HepG2 (cell line): ENCODE results near the gene HCRT. TPM values are rescaled to one million over a fixed set of nuclear protein-coding genes. Genes with fewer than 3 reads are reported as not detected.

Experiments used
- ATAC-seq: fragments of 200-7000 bp; cut with Tn5 transposase; 3 replicates; pipeline ENCODE4 v1.9.1; 2020; ENCODE audit warnings: mild to moderate bottlenecking, moderate library complexity
- BruUV-seq: library from RNA; stranded (reverse); fragments of 400-500 nt; replicated peaks from 2 replicates; lab custom pipeline; 2021; lab: Mats Ljungman, UMichigan
- CTCF ChIA-PET: fragments of 300-600 bp; formaldehyde crosslinking; extraction: SDS; loops from one replicate; lab custom pipeline; 2021; ENCODE audit warnings: low total read pairs, inconsistent platforms, low intra/inter-chr PET ratio; lab: Yijun Ruan, JAX
- POLR2A ChIA-PET: fragments of 350-600 bp; sonication (Branson Sonifier 250); formaldehyde crosslinking; loops from one replicate; lab custom pipeline; 2020; ENCODE audit warnings: antibody characterized with exemption, inconsistent platforms; lab: Yijun Ruan, JAX
- DNase-seq: peaks from one replicate; pipeline ENCODE4 v3.0.0-alpha.2; 2015; ENCODE audit warnings: low spot score
- FAIRE-seq: peaks from 3 replicates; lab custom pipeline; 2011; peaks lifted over from hg19 to GRCh38; lab: Jason Lieb, UNC
- H2AFZ ChIP-seq: one replicate; pipeline ENCODE4 v1.6.1; 2011; ENCODE audit warnings: low read length, inconsistent platforms
- H3K27ac ChIP-seq: fragments of 300-600 bp; 3 replicates; pipeline ENCODE4 v1.8.0; 2011; ENCODE audit warnings: mixed run types, mild to moderate bottlenecking, mixed read lengths, low read length, inconsistent platforms; ENCODE audit not compliant: insufficient read depth; ENCODE audit errors: extremely low read length
- H3K27me3 ChIP-seq, 2 experiments: fragments of 200-600 bp in 1 of 2; 2 replicates in 1 of 2; 3 replicates in 1 of 2; pipeline versions ENCODE4 v1.6.0 to v1.8.0; 2011; ENCODE audit warnings: low read length in 2 of 2, mild to moderate bottlenecking in 2 of 2, moderate library complexity in 2 of 2, inconsistent platforms in 1 of 2; ENCODE audit not compliant: insufficient read depth in 2 of 2, control insufficient read depth in 1 of 2
- H3K36me3 ChIP-seq, 2 experiments: fragments of 200-600 bp in 1 of 2; replicated peaks in 1 of 2; 2 replicates in 1 of 2; 3 replicates in 1 of 2; pipeline versions ENCODE4 v1.5.1 to v1.8.0; 2011; ENCODE audit warnings: low read length in 2 of 2, inconsistent platforms in 1 of 2; ENCODE audit not compliant: insufficient read depth in 2 of 2, control insufficient read depth in 1 of 2
- H3K4me1 ChIP-seq: 2 replicates; pipeline ENCODE4 v1.5.1; 2012; ENCODE audit warnings: low read length, inconsistent platforms; ENCODE audit not compliant: insufficient read depth
- H3K4me2 ChIP-seq: 2 replicates; pipeline ENCODE4 v1.6.0; 2011; ENCODE audit warnings: low read depth, low read length, inconsistent platforms
- H3K4me3 ChIP-seq, 3 experiments: fragments of 200-600 bp in 1 of 3; sonication (generic), shearing (Covaris generic) in 1 of 3; replicated peaks in 1 of 3; 2 replicates each; pipeline ENCODE4 v1.5.1; 2011 to 2016; ENCODE audit warnings: low read length in 3 of 3, inconsistent platforms in 2 of 3, low read depth in 2 of 3, mild to moderate bottlenecking in 2 of 3, control low read depth in 1 of 3, mixed read lengths in 1 of 3; ENCODE audit not compliant: insufficient read depth in 1 of 3
- H3K79me2 ChIP-seq: one replicate; pipeline ENCODE4 v1.6.1; 2011; ENCODE audit warnings: low read length, inconsistent platforms; ENCODE audit not compliant: insufficient read depth
- H3K9ac ChIP-seq: 2 replicates; pipeline ENCODE4 v1.6.0; 2011; ENCODE audit warnings: mild to moderate bottlenecking, low read depth, low read length, inconsistent platforms; ENCODE audit not compliant: insufficient read depth
- H3K9me3 ChIP-seq: 2 replicates; pipeline ENCODE4 v1.5.1; 2012; ENCODE audit warnings: mild to moderate bottlenecking, low read length
- H4K20me1 ChIP-seq: 2 replicates; pipeline ENCODE4 v1.6.0; 2011; ENCODE audit warnings: inconsistent platforms, mild to moderate bottlenecking, low read length, moderate library complexity; ENCODE audit not compliant: insufficient read depth
- ARHGAP35 ChIP-seq: sonication (generic); formaldehyde crosslinking; IDR thresholded peaks from 2 replicates; pipeline ENCODE4 v1.9.0; 2022; ENCODE audit warnings: mild to moderate bottlenecking, inconsistent platforms, moderate library complexity, missing genetic modification reagents, borderline replicate concordance
- ATF7 ChIP-seq, 2 experiments: fragments of 450-650 bp in 1 of 2; sonication (generic) in 1 of 2; formaldehyde crosslinking in 1 of 2; IDR thresholded peaks; 2 replicates each; pipeline versions ENCODE4 v1.4.0 to v1.6.1; 2016 to 2020; ENCODE audit warnings: antibody characterized with exemption in 1 of 2, mild to moderate bottlenecking in 1 of 2, missing genetic modification reagents in 1 of 2
- CREB1 ChIP-seq, 2 experiments: fragments of 450-650 bp in 1 of 2; IDR thresholded peaks; 2 replicates each; pipeline ENCODE4 v1.6.1; 2016 to 2017; ENCODE audit warnings: control low read depth in 1 of 2, mild to moderate bottlenecking in 1 of 2, missing compliant biosample characterization in 1 of 2, missing genetic modification characterization in 1 of 2
- HNRNPLL ChIP-seq: fragments of 200-400 bp; formaldehyde crosslinking; IDR thresholded peaks from 2 replicates; pipeline ENCODE4 v1.6.1; 2017; ENCODE audit warnings: mild to moderate bottlenecking, low read depth, low read length; ENCODE audit not compliant: poor library complexity, severe bottlenecking
- NKX3-1 ChIP-seq: sonication (generic); formaldehyde crosslinking; IDR thresholded peaks from 2 replicates; pipeline ENCODE4 v1.5.0; 2020; ENCODE audit warnings: missing genetic modification reagents
- NR3C1 ChIP-seq: sonication (generic); formaldehyde crosslinking; IDR thresholded peaks from 2 replicates; pipeline ENCODE4 v1.4.0; 2020; ENCODE audit warnings: missing genetic modification reagents
- TEF ChIP-seq: sonication (generic); formaldehyde crosslinking; IDR thresholded peaks from 2 replicates; pipeline ENCODE4 v1.5.0; 2020; ENCODE audit warnings: missing genetic modification reagents
- ZNF253 ChIP-seq: sonication (generic); formaldehyde crosslinking; IDR thresholded peaks from 2 replicates; pipeline ENCODE4 v1.8.0; 2022; ENCODE audit warnings: mild to moderate bottlenecking, missing genetic modification reagents, borderline replicate concordance
- ZNF513 ChIP-seq: sonication (generic); formaldehyde crosslinking; conservative IDR thresholded peaks from 2 replicates; pipeline ENCODE4 v1.5.0; 2020; ENCODE audit warnings: missing genetic modification reagents
- WGBS: methylation state at CpG from one replicate; pipeline ENCODE4 v1.1.6; 2017; ENCODE audit warnings: low lambda C conversion rate; 5-methylcytosine and 5-hydroxymethylcytosine counted together
- in situ Hi-C: cut with HindIII; loops from 2 replicates; pipeline ENCODE4 v1.10.0; 2017; ENCODE audit warnings: low pct_unique_long_range_greater_than_20kb; ENCODE audit not compliant: extremely low pct_ligation_motif_present
- intact Hi-C: fragments of 100-400 bp; cut with micrococcal nuclease; formaldehyde crosslinking; loops from one replicate; pipeline ENCODE4 v1.10.0; 2022; ENCODE audit not compliant: unreplicated experiment
- polyA plus RNA-seq, 8 experiments: library from polyadenylated mRNA; depleted of rRNA in 3 of 8; stranded (reverse) in 7 of 8; unstranded in 1 of 8; fragments of >200 nt; fragmentation: Illumina TruSeq in 4 of 8; extraction: Trizol in 4 of 8; gene quantifications; 2 replicates each; pipeline versions ENCODE4 v1.2.1 to v1.2.3, GENCODE V29; 2011 to 2016; ENCODE audit warnings: low read depth in 4 of 8, missing spikeins in 1 of 8, mixed read lengths in 1 of 8; ENCODE audit not compliant: insufficient read depth in 1 of 8
- total RNA-seq, 5 experiments: library from RNA; depleted of rRNA; stranded (reverse); fragments of >200 nt; fragmentation: Illumina TruSeq; extraction: Trizol; gene quantifications; 2 replicates each; pipeline ENCODE4 v1.2.3, GENCODE V29; 2016; ENCODE audit warnings: low read depth in 1 of 5
- TF ChIP-seq, protein P1 (sequence below): sonication (generic); formaldehyde crosslinking; IDR thresholded peaks from 2 replicates; pipeline ENCODE4 v1.9.0; 2022; ENCODE audit warnings: missing genetic modification reagents, mild to moderate bottlenecking, borderline replicate concordance

The HCRT gene
- total and polyA plus RNA-seq, 2 of the 13 experiments (the other 11 are each of a cell fraction or from before 2014, with no cell fraction given), result not detected

- TF ChIP-seq, protein P1, sequence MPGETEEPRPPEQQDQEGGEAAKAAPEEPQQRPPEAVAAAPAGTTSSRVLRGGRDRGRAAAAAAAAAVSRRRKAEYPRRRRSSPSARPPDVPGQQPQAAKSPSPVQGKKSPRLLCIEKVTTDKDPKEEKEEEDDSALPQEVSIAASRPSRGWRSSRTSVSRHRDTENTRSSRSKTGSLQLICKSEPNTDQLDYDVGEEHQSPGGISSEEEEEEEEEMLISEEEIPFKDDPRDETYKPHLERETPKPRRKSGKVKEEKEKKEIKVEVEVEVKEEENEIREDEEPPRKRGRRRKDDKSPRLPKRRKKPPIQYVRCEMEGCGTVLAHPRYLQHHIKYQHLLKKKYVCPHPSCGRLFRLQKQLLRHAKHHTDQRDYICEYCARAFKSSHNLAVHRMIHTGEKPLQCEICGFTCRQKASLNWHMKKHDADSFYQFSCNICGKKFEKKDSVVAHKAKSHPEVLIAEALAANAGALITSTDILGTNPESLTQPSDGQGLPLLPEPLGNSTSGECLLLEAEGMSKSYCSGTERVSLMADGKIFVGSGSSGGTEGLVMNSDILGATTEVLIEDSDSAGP (CRISPR knock-in tag), result no peak
- no peak for TF ChIP-seq NR3C1
- peak; percentile 27 for TF ChIP-seq HNRNPLL
- 0 out of 2 replicates have a peak, but pooled peaks have one; percentile 33 for TF ChIP-seq ARHGAP35 (CRISPR knock-in tag)
- no peak for TF ChIP-seq ZNF253 (CRISPR knock-in tag)
- TF ChIP-seq NKX3-1 (CRISPR knock-in tag), result no peak
- TF ChIP-seq TEF, result no peak
These were observed 6.4 kb downstream of the HCRT start (continued) for GRCh38 chr17:42178817-42179216.

DNA sequence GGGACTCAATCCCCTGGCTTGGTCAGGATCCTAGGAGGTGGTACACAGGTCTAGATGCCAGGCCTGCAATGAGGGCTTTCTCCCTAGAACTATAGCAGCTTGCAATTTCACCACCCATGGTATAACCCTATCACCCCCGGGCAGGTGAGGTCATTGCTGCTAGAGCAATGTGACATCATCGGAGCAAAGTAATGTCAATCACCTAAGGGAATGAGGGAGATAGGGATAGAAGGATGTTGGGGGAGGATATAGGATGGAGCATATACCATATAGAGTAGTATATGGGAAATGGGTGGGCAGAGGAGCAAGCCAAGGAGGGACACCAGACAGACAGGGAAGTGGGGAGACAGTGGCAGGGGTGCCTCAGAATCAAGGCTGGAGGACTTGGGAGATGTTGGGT lies 7.6 kb downstream of the HCRT start:
- no peak for FAIRE-seq
- intact Hi-C loops, result no loop called here
- no peak for DNase-seq
- peak; percentile 69 for TF ChIP-seq ATF7 (IDR thresholded peaks at IDR 0.05)
- no peak for TF ChIP-seq ATF7 (CRISPR knock-in tag; IDR thresholded peaks at IDR 0.05)
- no peak for TF ChIP-seq ZNF513 (CRISPR knock-in tag)
- TF ChIP-seq CREB1 (IDR thresholded peaks at IDR 0.05), result peak; percentile 67
- no peak for TF ChIP-seq CREB1 (CRISPR knock-in tag; IDR thresholded peaks at IDR 0.05)
- peaks cover 39% of the 10 kb centered on the region for H3K4me1 ChIP-seq
- CTCF ChIA-PET, result no interaction called here
- ATAC-seq, result no peak
- in situ Hi-C loops, result no loop called here
- POLR2A ChIA-PET, result interaction anchor here (1.4 kb wide), 1 partner anchor 17 kb away, joined by 3 read pairs; the partner anchor contains the start of gene GHDC
- H4K20me1 ChIP-seq, result peaks cover 5% of the 10 kb centered on the region; the same call in 1 of the 2 replicates
- H3K79me2 ChIP-seq, result no peaks in the 10 kb centered on the region
- H3K27me3 ChIP-seq, result peaks cover 4 to 28% of the 10 kb centered on the region in 2 experiments; a peak in 4 of 5 replicates
- no peak overlapping the region for H2AFZ ChIP-seq
- 46% methylated on average over 2 of the region's 2 CpGs for WGBS
- BruUV-seq, result no TSS peak
- no peak overlapping the region for H3K4me2 ChIP-seq
- no peaks in the 10 kb centered on the region for H3K9me3 ChIP-seq
- H3K9ac ChIP-seq, result no peak overlapping the region
- H3K4me3 ChIP-seq, result no peak overlapping the region
- H3K27ac ChIP-seq, result no peak overlapping the region
- no peaks in the 10 kb centered on the region for H3K36me3 ChIP-seq
